IMR-90 (cell line): ENCODE results near the gene MTA1. TPM values are rescaled to one million over a fixed set of nuclear protein-coding genes. Genes with fewer than 3 reads are reported as not detected.

ENCODE experiments used
- ATAC-seq: fragments of 200-7000 bp; cut with Tn5 transposase; 2 replicates; pipeline ENCODE4 v1.9.1; 2020; ENCODE audit warnings: low read depth, mild to moderate bottlenecking, moderate library complexity
- BruUV-seq: library from RNA; stranded (reverse); fragments of 400-500 nt; replicated peaks from 2 replicates; lab custom pipeline; 2021; lab: Mats Ljungman, UMichigan
- CTCF ChIA-PET: fragments of 300-600 bp; formaldehyde crosslinking; extraction: SDS; loops from one replicate; lab custom pipeline; 2021; ENCODE audit warnings: antibody characterized with exemption; lab: Yijun Ruan, JAX
- POLR2A ChIA-PET: fragments of 300-600 bp; sonication (Branson Sonifier 250); formaldehyde crosslinking; loops from one replicate; lab custom pipeline; 2022; ENCODE audit warnings: antibody characterized with exemption; ENCODE audit not compliant: unreplicated experiment; lab: Charles Lee
- DNase-seq: peaks from one replicate; pipeline ENCODE4 v3.0.0; 2013
- H2AFZ ChIP-seq: replicated peaks from 2 replicates; pipeline ENCODE3; 2013; ENCODE audit warnings: low read length, mild to moderate bottlenecking; ENCODE audit not compliant: poor library complexity
- H2AK5ac ChIP-seq: 2 replicates; pipeline ENCODE4 v1.6.1; 2013; ENCODE audit warnings: low read depth, low read length, inconsistent platforms
- H2AK9ac ChIP-seq: replicated peaks from 2 replicates; pipeline ENCODE3; 2013; ENCODE audit warnings: mild to moderate bottlenecking, low read depth, low read length, moderate library complexity; ENCODE audit not compliant: poor library complexity
- H2BK120ac ChIP-seq: 2 replicates; pipeline ENCODE4 v1.6.1; 2013; ENCODE audit warnings: low read depth, low read length, inconsistent platforms
- H2BK15ac ChIP-seq: 3 replicates; pipeline ENCODE4 v1.6.1; 2013; ENCODE audit warnings: low read depth, low read length, inconsistent platforms
- H2BK20ac ChIP-seq: 2 replicates; pipeline ENCODE4 v1.6.1; 2013; ENCODE audit warnings: low read depth, mild to moderate bottlenecking, inconsistent platforms, low read length, moderate library complexity
- H2BK5ac ChIP-seq: 2 replicates; pipeline ENCODE4 v1.6.1; 2013; ENCODE audit warnings: mild to moderate bottlenecking, low read depth, low read length, inconsistent platforms; ENCODE audit not compliant: poor library complexity, severe bottlenecking
- H3K14ac ChIP-seq: replicated peaks from 2 replicates; pipeline ENCODE4 v1.6.1; 2013; ENCODE audit warnings: low read depth, low read length, inconsistent platforms
- H3K18ac ChIP-seq: 2 replicates; pipeline ENCODE4 v1.6.1; 2013; ENCODE audit warnings: low read depth, low read length, control low read depth
- H3K23ac ChIP-seq: 2 replicates; pipeline ENCODE4 v1.6.1; 2013; ENCODE audit warnings: low read depth, low read length, inconsistent platforms
- H3K27ac ChIP-seq: 2 replicates; pipeline ENCODE4 v1.5.1; 2013; ENCODE audit warnings: mild to moderate bottlenecking, control low read depth, low read length; ENCODE audit not compliant: insufficient read depth
- H3K27me3 ChIP-seq: 2 replicates; pipeline ENCODE4 v1.6.1; 2013; ENCODE audit warnings: low read length; ENCODE audit not compliant: control insufficient read depth, insufficient read depth
- H3K36me3 ChIP-seq: 2 replicates; pipeline ENCODE4 v1.6.1; 2013; ENCODE audit warnings: low read length, mixed read lengths; ENCODE audit not compliant: control insufficient read depth, insufficient read depth
- H3K4ac ChIP-seq: 2 replicates; pipeline ENCODE4 v1.6.1; 2013; ENCODE audit warnings: low read depth, low read length, inconsistent platforms
- H3K4me1 ChIP-seq: 2 replicates; pipeline ENCODE4 v1.6.1; 2013; ENCODE audit warnings: low read length, mixed read lengths; ENCODE audit not compliant: control insufficient read depth, insufficient read depth
- H3K4me2 ChIP-seq: 2 replicates; pipeline ENCODE4 v1.6.1; 2013; ENCODE audit warnings: low read depth, mild to moderate bottlenecking, control low read depth, low read length, moderate library complexity
- H3K4me3 ChIP-seq: 2 replicates; pipeline ENCODE4 v1.5.1; 2013; ENCODE audit warnings: low read depth, mild to moderate bottlenecking, control low read depth, low read length, moderate library complexity; ENCODE audit not compliant: insufficient read depth
- H3K56ac ChIP-seq: 2 replicates; pipeline ENCODE4 v1.6.1; 2013; ENCODE audit warnings: low read length, inconsistent platforms; ENCODE audit not compliant: insufficient read depth; ENCODE audit errors: extremely low read depth
- H3K79me1 ChIP-seq, 2 experiments: 2 replicates each; pipeline ENCODE4 v1.6.1; 2013; ENCODE audit warnings: low read length in 2 of 2, inconsistent platforms in 1 of 2, low read depth in 1 of 2
- H3K9ac ChIP-seq: 2 replicates; pipeline ENCODE4 v1.6.1; 2013; ENCODE audit warnings: low read depth, low read length, control low read depth
- H3K9me1 ChIP-seq: 2 replicates; pipeline ENCODE4 v1.6.1; 2013; ENCODE audit warnings: low read length, inconsistent platforms; ENCODE audit not compliant: insufficient read depth
- H3K9me3 ChIP-seq: 2 replicates; pipeline ENCODE4 v1.6.1; 2013; ENCODE audit warnings: low read length; ENCODE audit not compliant: control insufficient read depth, insufficient read depth
- H4K20me1 ChIP-seq: 2 replicates; pipeline ENCODE4 v1.6.1; 2013; ENCODE audit warnings: low read length, inconsistent platforms; ENCODE audit not compliant: insufficient read depth
- H4K5ac ChIP-seq: 2 replicates; pipeline ENCODE4 v1.6.1; 2013; ENCODE audit warnings: mild to moderate bottlenecking, low read depth, low read length, control low read depth
- H4K8ac ChIP-seq, 2 experiments: 2 replicates each; pipeline ENCODE4 v1.6.1; 2013; ENCODE audit warnings: low read depth in 2 of 2, low read length in 2 of 2, control low read depth in 1 of 2, inconsistent platforms in 1 of 2
- H4K91ac ChIP-seq: 2 replicates; pipeline ENCODE4 v1.6.1; 2013; ENCODE audit warnings: low read depth, low read length, inconsistent platforms; ENCODE audit not compliant: insufficient read depth
- MAZ ChIP-seq: IDR thresholded peaks from 2 replicates; pipeline ENCODE4 v1.6.1; 2012; ENCODE audit warnings: low read depth, mild to moderate bottlenecking, low read length, improper control_type of control experiment, moderate library complexity, borderline replicate concordance
- NFE2L2 ChIP-seq: fragments of 150-350 bp; IDR thresholded peaks from 2 replicates; pipeline ENCODE4 v1.6.1; 2016; ENCODE audit warnings: low read depth, mild to moderate bottlenecking, low read length
- POLR2A ChIP-seq: IDR thresholded peaks from 2 replicates; pipeline ENCODE4 v1.6.1; 2012; ENCODE audit warnings: mild to moderate bottlenecking, low read depth, low read length
- RAD21 ChIP-seq: IDR thresholded peaks from 2 replicates; pipeline ENCODE4 v1.6.1; 2012; ENCODE audit warnings: low read length, improper control_type of control experiment
- WGBS, 2 experiments: methylation state at CpG; one replicate each; pipeline versions ENCODE4 v1.1.5 to v1.1.7; 2013; ENCODE audit warnings: missing lambda C conversion rate in 2 of 2; ENCODE audit not compliant: insufficient read length in 1 of 2; ENCODE audit errors: extremely low coverage in 2 of 2; 5-methylcytosine and 5-hydroxymethylcytosine counted together
- dilution Hi-C: fragments of 300-500 bp; cut with HindIII; formaldehyde crosslinking; loops from one replicate; pipeline ENCODE4 v1.14.3; 2018; ENCODE audit warnings: low sequenced_read_pairs; ENCODE audit not compliant: unreplicated experiment
- in situ Hi-C: fragments of 300-500 bp; cut with MboI; formaldehyde crosslinking; loops from 3 replicates; pipeline ENCODE4 v1.14.3; 2019; ENCODE audit warnings: low sequenced_read_pairs, inconsistent platforms, mixed read lengths
- intact Hi-C: fragments of 100-400 bp; cut with micrococcal nuclease; formaldehyde crosslinking; loops from 2 replicates; pipeline ENCODE4 v1.10.0; 2022
- polyA plus RNA-seq, 3 experiments: library from polyadenylated mRNA; depleted of rRNA; stranded (reverse); fragments of >200 nt; gene quantifications; 2 replicates each; pipeline ENCODE4 v1.2.3, GENCODE V29; 2012; ENCODE audit warnings: low replicate concordance in 1 of 3
- total RNA-seq: library from RNA; depleted of rRNA; stranded (reverse); fragments of >200 nt; gene quantifications from 2 replicates; pipeline ENCODE4 v1.2.3, GENCODE V29; 2012

MTA1 gene
- total and polyA plus RNA-seq, 2 of the 4 experiments (the other 2 are of a cell fraction), result 21.5 to 61.6 TPM

GRCh38 chr14:105475269-105476096 is 55.9 kb downstream of the MTA1 start (continued):
- no peak for TF ChIP-seq RAD21
- no peak for TF ChIP-seq NFE2L2

GRCh38 chr14:105476097-105476830 is 56.6 kb downstream of the MTA1 start:
- H3K4me3 ChIP-seq, result peak overlapping the region; percentile 99
- in situ Hi-C loops, result no loop called here

More at GRCh38 chr14:105476097-105476830, 56.6 kb downstream of the MTA1 start:
- H3K18ac ChIP-seq, result no peak overlapping the region; the same call in 1 of the 2 replicates
- H3K9ac ChIP-seq, result peak overlapping the region; percentile 34; the same call in 1 of the 2 replicates
- ChIA-PET POLR2A (no interaction called here), CTCF (no interaction called here)
- H4K5ac ChIP-seq, result peak overlapping the region; percentile 58
- no peaks in the 10 kb centered on the region for H3K36me3 ChIP-seq
- H3K4me2 ChIP-seq, result peak overlapping the region; percentile 89
- H3K4ac ChIP-seq, result peak overlapping the region; percentile 92
- H2BK15ac ChIP-seq, result no peak overlapping the region
- peak overlapping the region; percentile 64; the same call in 1 of the 2 replicates for H2BK120ac ChIP-seq
- no peak; the same call in 1 of the 2 replicates for ATAC-seq
- peak overlapping the region; percentile 57 to 89; a peak in 3 of 4 replicates for H4K8ac ChIP-seq
- intact Hi-C loops (no loop called here), dilution Hi-C loops (no loop called here)
- H3K79me1 ChIP-seq, result peaks cover 0 to 23% of the 10 kb centered on the region in 2 experiments; a peak in 1 of 4 replicates
- no peak overlapping the region for H2BK5ac ChIP-seq
- H3K9me3 ChIP-seq, result no peaks in the 10 kb centered on the region
- H3K56ac ChIP-seq, result peak overlapping the region; percentile 72; the same call in 1 of the 2 replicates
- peaks cover 4% of the 10 kb centered on the region; the same call in 1 of the 2 replicates for H3K9me1 ChIP-seq
- BruUV-seq, result no TSS peak
- peak overlapping the region; percentile 81; the same call in 1 of the 2 replicates for H2AK5ac ChIP-seq
- H4K91ac ChIP-seq, result peak overlapping the region; percentile 70
- peaks cover 7% of the 10 kb centered on the region; the same call in 1 of the 2 replicates for H4K20me1 ChIP-seq
- H2BK20ac ChIP-seq, result no peak overlapping the region
- no peaks in the 10 kb centered on the region for H3K27me3 ChIP-seq
- H3K14ac ChIP-seq, result peak overlapping the region; percentile 89
- TF ChIP-seq MAZ, result no peak
- peak; percentile 7; the same call in 1 of the 2 replicates for TF ChIP-seq POLR2A
- peak overlapping the region; percentile 96 for H2AK9ac ChIP-seq
- peak overlapping the region; percentile 82 for H3K23ac ChIP-seq
- WGBS, 2 experiments, result 11% methylated on average over 10 of the region's 21 CpGs; no CpG with 5 or more reads in 1 of the 2 experiments
- DNase-seq, result peak; percentile 4
- peak overlapping the region; percentile 96 for H2AFZ ChIP-seq
- peaks cover 20% of the 10 kb centered on the region for H3K4me1 ChIP-seq
- peak overlapping the region; percentile 28 for H3K27ac ChIP-seq
